Measurements from ENCODE around the gene CCP110. TPM values are rescaled to one million over a fixed set of nuclear protein-coding genes. Genes with fewer than 3 reads are reported as not detected.

CCP110 gene
- total RNA-seq, 1 experiment from 2014 or later = 4.8 TPM

- DNase-seq (ENCODE audit: low spot score) = no peak
These were observed 75.2 kb downstream of the CCP110 start for GRCh38 chr16:19598805-19599510.

- peak; percentile 53 for DNase-seq (ENCODE audit: low spot score)
These were observed 76.4 kb downstream of the CCP110 start for GRCh38 chr16:19599968-19600716.

- DNase-seq (ENCODE audit: low spot score) = peak; percentile 68
These were observed 77.6 kb downstream of the CCP110 start for GRCh38 chr16:19601083-19601976.

Other genes starting within 250 kb of the CCP110 start
- not detected in 2 replicates for gene CLEC19A, start 238.2 kb upstream of the CCP110 start, total RNA-seq (2014; rRNA removed; shearing (Covaris generic))
- 24.2 and 24.9 TPM in 2 replicates for gene TMC5, start 106.1 kb upstream of the CCP110 start, total RNA-seq (2014; rRNA removed; shearing (Covaris generic))
- 64.4 and 67.2 TPM in 2 replicates for gene GDE1, start 1.8 kb upstream of the CCP110 start, total RNA-seq (2014; rRNA removed; shearing (Covaris generic))
- 0.65 and 1.7 TPM in 2 replicates for gene VPS35L, start 31.8 kb downstream of the CCP110 start, total RNA-seq (2014; rRNA removed; shearing (Covaris generic))
- 17.0 and 19.2 TPM in 2 replicates for gene KNOP1, start 194.3 kb downstream of the CCP110 start, total RNA-seq (2014; rRNA removed; shearing (Covaris generic))
- gene IQCK, start 194.3 kb downstream of the CCP110 start, total RNA-seq (2014; rRNA removed; shearing (Covaris generic)) = 4.3 and 5.7 TPM in 2 replicates

All from HT-29 (cell line).